ENCODE results near the gene CELSR1.

CELSR1 gene

DNA sequence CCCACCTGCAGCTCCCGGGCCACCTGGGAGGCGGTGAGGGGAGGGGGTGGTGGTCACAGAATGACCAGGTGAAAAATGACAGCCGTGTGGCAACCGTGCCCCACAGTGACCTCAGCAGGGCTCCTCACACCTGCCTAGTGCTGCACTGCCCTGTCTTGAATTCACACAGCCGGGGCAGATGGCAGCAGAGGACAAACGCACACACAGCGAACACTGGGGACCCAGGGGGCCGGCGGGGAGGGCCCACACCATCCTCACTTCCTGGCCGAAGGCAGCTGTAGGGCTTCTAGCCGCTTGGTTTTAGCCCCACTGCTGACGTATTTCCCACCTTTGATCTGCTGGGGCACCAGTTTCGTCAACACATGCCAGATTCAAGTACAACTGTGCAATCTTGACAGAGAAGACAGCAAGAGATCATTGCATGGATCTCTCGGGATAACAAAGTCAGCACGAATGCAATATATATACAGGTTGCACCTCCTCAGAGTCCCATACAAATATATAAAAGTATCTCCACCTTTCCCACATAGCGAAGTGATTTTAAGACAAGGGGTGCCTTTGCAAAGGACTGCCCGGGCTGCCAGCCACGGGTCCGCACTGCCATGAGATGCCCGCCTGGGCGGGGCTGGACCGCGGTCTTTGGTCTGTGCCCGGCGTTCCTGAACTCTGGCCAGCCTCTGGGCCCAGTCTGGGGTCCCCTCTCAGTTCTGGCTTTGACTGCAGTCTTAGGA, 175.1 kb downstream of the CELSR1 start:
- POLR2A ChIA-PET = no interaction called here
- no peak for DNase-seq (ENCODE audit: extremely low spot score)
- CTCF ChIA-PET = interaction anchor here (1.3 kb wide), 1 partner anchor 26 kb away, joined by 3 read pairs; no protein-coding TSS in a partner anchor
- TF ChIP-seq, protein P1, sequence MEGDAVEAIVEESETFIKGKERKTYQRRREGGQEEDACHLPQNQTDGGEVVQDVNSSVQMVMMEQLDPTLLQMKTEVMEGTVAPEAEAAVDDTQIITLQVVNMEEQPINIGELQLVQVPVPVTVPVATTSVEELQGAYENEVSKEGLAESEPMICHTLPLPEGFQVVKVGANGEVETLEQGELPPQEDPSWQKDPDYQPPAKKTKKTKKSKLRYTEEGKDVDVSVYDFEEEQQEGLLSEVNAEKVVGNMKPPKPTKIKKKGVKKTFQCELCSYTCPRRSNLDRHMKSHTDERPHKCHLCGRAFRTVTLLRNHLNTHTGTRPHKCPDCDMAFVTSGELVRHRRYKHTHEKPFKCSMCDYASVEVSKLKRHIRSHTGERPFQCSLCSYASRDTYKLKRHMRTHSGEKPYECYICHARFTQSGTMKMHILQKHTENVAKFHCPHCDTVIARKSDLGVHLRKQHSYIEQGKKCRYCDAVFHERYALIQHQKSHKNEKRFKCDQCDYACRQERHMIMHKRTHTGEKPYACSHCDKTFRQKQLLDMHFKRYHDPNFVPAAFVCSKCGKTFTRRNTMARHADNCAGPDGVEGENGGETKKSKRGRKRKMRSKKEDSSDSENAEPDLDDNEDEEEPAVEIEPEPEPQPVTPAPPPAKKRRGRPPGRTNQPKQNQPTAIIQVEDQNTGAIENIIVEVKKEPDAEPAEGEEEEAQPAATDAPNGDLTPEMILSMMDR (IDR thresholded peaks at IDR 0.05; ENCODE audit: control extremely low read depth, extremely low read depth, low read depth, missing control alignments) = no peak

DNA sequence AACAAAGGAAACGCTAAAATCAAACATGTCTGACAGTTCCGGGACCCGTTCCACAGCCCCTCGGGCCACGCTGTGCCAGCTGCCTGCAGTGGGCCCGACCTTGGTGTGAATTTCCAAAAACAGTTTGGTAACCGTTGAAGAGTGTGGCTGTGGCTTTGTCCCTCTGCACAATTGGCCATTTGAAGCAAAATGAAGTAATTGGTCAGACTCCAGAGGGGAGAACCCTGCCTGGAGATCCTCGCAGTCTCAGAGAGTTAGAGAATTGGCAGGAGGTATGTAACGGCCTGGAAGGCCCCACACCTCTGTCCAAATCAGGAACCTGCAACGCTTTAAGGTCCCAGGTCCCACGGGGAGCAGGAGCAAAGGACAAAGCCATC, 175.6 kb downstream of the CELSR1 start:
- POLR2A ChIA-PET = no interaction called here
- CTCF ChIA-PET = no interaction called here
- TF ChIP-seq, protein P1 (IDR thresholded peaks at IDR 0.05; ENCODE audit: control extremely low read depth, extremely low read depth, low read depth, missing control alignments) = no peak
- no peak for DNase-seq (ENCODE audit: extremely low spot score)

DNA sequence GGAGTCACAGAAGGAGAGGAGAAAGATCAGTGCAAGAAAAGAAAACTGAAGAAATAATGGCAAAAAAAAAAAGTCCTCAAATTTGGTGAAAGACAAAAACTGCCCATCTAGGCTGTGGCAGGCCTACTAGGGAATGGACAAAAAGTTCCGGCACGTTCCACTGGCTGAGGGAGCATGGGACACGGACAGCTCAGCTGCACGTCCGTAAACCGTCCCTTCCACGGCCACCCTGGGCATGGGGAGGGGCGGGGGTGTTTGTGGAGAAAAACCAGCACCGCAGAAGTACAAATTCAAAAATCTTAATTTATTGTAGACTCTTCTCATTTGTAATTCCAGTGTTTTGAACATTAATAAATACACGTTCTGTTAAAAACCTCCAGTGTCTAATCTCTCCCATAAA, 176.5 kb downstream of the CELSR1 start:
- TF ChIP-seq, protein P1 (IDR thresholded peaks at IDR 0.05; ENCODE audit: control extremely low read depth, extremely low read depth, low read depth, missing control alignments) = no peak

DNA sequence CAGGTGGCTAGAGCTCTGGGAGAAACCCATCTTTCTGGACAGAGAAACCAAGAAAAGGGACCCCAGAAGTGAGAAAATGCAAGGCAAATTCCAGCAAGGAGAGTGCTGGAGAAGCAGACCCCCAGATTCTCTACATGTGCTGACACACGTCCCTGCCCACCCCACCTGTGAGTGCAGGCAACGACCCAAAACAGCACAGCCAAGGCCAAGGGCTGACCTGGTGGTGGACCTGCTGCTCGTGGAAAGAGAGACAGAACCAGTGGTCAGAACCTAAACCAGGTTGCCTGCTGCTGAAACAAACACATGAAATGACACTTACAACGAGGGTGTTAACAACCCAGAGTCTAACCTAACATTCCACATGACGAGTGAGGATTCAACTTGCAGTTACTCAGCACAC, 177.3 kb downstream of the CELSR1 start:
- no peak for DNase-seq (ENCODE audit: extremely low spot score)
- ChIA-PET POLR2A (no interaction called here), CTCF (no interaction called here)
- TF ChIP-seq, protein P1 (IDR thresholded peaks at IDR 0.05; ENCODE audit: control extremely low read depth, extremely low read depth, low read depth, missing control alignments) = no peak

More for the DNA sequence above, 176.5 kb downstream of the CELSR1 start:
- DNase-seq (ENCODE audit: extremely low spot score) = no peak
- ChIA-PET POLR2A (no interaction called here), CTCF (no interaction called here)

DNA sequence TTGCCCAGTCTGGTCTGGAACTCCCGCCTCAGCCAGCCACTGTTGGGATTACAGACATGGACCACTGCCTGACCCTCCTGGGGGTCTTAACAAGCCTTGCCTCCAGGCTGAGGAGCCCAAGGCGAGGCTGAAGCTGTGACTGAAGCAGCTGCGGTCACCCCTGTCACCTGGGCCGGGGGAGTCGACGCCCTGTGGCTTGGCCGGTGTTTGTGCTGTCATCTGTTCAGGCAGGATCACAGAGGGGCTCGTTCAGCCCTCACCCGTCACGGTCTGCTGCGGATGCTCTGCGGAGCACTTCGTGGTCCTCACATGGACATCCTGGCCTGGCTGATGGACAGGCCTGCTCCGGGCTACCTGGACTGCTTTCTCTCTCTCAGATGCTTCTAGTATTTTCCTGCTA, 178.1 kb downstream of the CELSR1 start:
- TF ChIP-seq, protein P1 (IDR thresholded peaks at IDR 0.05; ENCODE audit: control extremely low read depth, extremely low read depth, low read depth, missing control alignments) = no peak
- ChIA-PET POLR2A (no interaction called here), CTCF (interaction anchor here (1.2 to 3.8 kb wide), 2 partner anchors 8 to 184 kb away, joined by 3 to 27 read pairs; no protein-coding TSS in a partner anchor)
- DNase-seq (ENCODE audit: extremely low spot score) = no peak

DNA sequence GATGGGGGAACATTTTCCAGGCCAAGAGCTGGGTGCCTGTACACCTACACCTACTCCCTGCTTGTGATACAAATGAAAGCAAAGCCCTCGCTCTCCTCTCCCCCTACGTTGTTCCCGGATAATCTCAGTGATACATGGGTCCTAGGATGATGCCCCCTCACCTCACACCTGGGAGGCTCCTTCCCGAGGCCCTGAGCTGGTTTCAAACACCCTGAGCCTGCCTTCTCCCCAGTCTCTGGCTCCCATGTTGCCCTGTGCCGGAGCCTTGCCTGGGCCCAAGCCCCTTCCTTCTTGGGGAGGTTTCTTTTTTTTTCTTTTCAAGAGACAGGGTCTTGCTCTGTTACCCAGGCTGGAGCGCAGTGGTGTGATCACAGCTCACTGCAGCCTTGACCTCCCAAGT, 178.7 kb downstream of the CELSR1 start:
- POLR2A ChIA-PET = no interaction called here
- CTCF ChIA-PET = interaction anchor here (1.2 to 3.8 kb wide), 3 partner anchors 8 to 184 kb away, joined by 3 to 27 read pairs (median 4); no protein-coding TSS in a partner anchor
- TF ChIP-seq, protein P1 (IDR thresholded peaks at IDR 0.05; ENCODE audit: control extremely low read depth, extremely low read depth, low read depth, missing control alignments) = no peak
- no peak for DNase-seq (ENCODE audit: extremely low spot score)

All from GM10248 (cell line).